ENCODE results near the gene CEP89.

CEP89 gene

GRCh38 chr19:32895384-32895783, 76.4 kb downstream of the CEP89 start:
- no peak overlapping the region for H3K4me3 ChIP-seq
- H3K27me3 ChIP-seq, result no peaks in the 10 kb centered on the region
- no peak for TF ChIP-seq CTCF (IDR thresholded peaks at IDR 0.05)
- DNase-seq, result no peak
- H3K27ac ChIP-seq, result no peak overlapping the region
- H3K9me3 ChIP-seq, result peaks cover 0 to 27% (median 5%) of the 10 kb centered on the region in 3 donors
- H3K4me1 ChIP-seq, result no peaks in the 10 kb centered on the region
- peaks cover 60 to 79% (median 72%) of the 10 kb centered on the region in 3 donors for H3K36me3 ChIP-seq
- intact Hi-C loops (cut with DNase I; ENCODE audit: low total_unique reads), result no loop called here

GRCh38 chr19:32891609-32892008, 80.1 kb downstream of the CEP89 start:
- H3K4me3 ChIP-seq, result no peak overlapping the region
- H3K27ac ChIP-seq, result no peak overlapping the region
- no peaks in the 10 kb centered on the region for H3K4me1 ChIP-seq
- H3K27me3 ChIP-seq, result no peaks in the 10 kb centered on the region
- H3K36me3 ChIP-seq, result peaks cover 44 to 63% (median 53%) of the 10 kb centered on the region in 3 donors
- intact Hi-C loops (cut with DNase I; ENCODE audit: low total_unique reads), result no loop called here
- no peak for DNase-seq
- TF ChIP-seq CTCF (IDR thresholded peaks at IDR 0.05), result no peak
- H3K9me3 ChIP-seq, result peaks cover 0 to 27% (median 5%) of the 10 kb centered on the region in 3 donors

GRCh38 chr19:32890841-32891240, 80.9 kb downstream of the CEP89 start:
- no peak for TF ChIP-seq CTCF (IDR thresholded peaks at IDR 0.05)
- intact Hi-C loops (cut with DNase I; ENCODE audit: low total_unique reads), result no loop called here
- Histone ChIP-seq H3K36me3 (peaks cover 52 to 64% (median 53%) of the 10 kb centered on the region in 3 donors), H3K4me1 (no peaks in the 10 kb centered on the region), H3K27me3 (no peaks in the 10 kb centered on the region), H3K9me3 (peaks cover 0 to 27% (median 5%) of the 10 kb centered on the region in 3 donors), H3K27ac (no peak overlapping the region), H3K4me3 (no peak overlapping the region)
- DNase-seq, result no peak

- peaks cover 0 to 27% (median 5%) of the 10 kb centered on the region in 3 donors for H3K9me3 ChIP-seq
- H3K27me3 ChIP-seq, result no peaks in the 10 kb centered on the region
- no peak overlapping the region for H3K4me3 ChIP-seq
- H3K27ac ChIP-seq, result no peak overlapping the region
- no peak for TF ChIP-seq CTCF (IDR thresholded peaks at IDR 0.05)
- intact Hi-C loops (cut with DNase I; ENCODE audit: low total_unique reads), result no loop called here
- H3K4me1 ChIP-seq, result no peaks in the 10 kb centered on the region
- H3K36me3 ChIP-seq, result peaks cover 53 to 66% (median 53%) of the 10 kb centered on the region in 3 donors
- DNase-seq, result no peak
Observed at GRCh38 chr19:32890326-32890725, 81.4 kb downstream of the CEP89 start.

GRCh38 chr19:32889137-32889934, 82.4 kb downstream of the CEP89 start:
- Histone ChIP-seq H3K4me3 (no peak overlapping the region), H3K9me3 (peaks cover 0 to 23% (median 5%) of the 10 kb centered on the region in 3 donors), H3K36me3 (peaks cover 48 to 61% (median 50%) of the 10 kb centered on the region in 3 donors), H3K27ac (no peak overlapping the region), H3K4me1 (no peaks in the 10 kb centered on the region), H3K27me3 (no peaks in the 10 kb centered on the region)
- DNase-seq, result no peak
- intact Hi-C loops (cut with DNase I; ENCODE audit: low total_unique reads), result no loop called here
- TF ChIP-seq CTCF (IDR thresholded peaks at IDR 0.05), result no peak

All from tibial artery (tissue), 4 donors.